ENCODE results near the gene BAG5.

BAG5 gene

GRCh38 chr14:103563844-103564505 lies 1.5 kb upstream of the BAG5 start:
- no peak for DNase-seq

GRCh38 chr14:103563226-103563620 lies 766 bp upstream of the BAG5 start:
- DNase-seq, result no peak

- no peak for DNase-seq
These were observed 353 bp downstream of the BAG5 start for GRCh38 chr14:103562179-103562428.

GRCh38 chr14:103561381-103562178 lies 877 bp downstream of the BAG5 start:
- DNase-seq, result peak; percentile 66

GRCh38 chr14:103560691-103561090 lies 1.8 kb downstream of the BAG5 start:
- no peak for DNase-seq

GRCh38 chr14:103559766-103560165 lies 2.7 kb downstream of the BAG5 start:
- no peak for DNase-seq

- no peak for DNase-seq
These were observed 4.2 kb downstream of the BAG5 start for GRCh38 chr14:103558071-103558882.

GRCh38 chr14:103556946-103557758 lies 5.3 kb downstream of the BAG5 start:
- no peak for DNase-seq

- DNase-seq, result no peak
These were observed 6.7 kb downstream of the BAG5 start for GRCh38 chr14:103555559-103556337.

- DNase-seq, result no peak
These were observed 9.6 kb downstream of the BAG5 start for GRCh38 chr14:103552846-103553210.

- DNase-seq, result no peak
These were observed 10.2 kb downstream of the BAG5 start for GRCh38 chr14:103552011-103552845.

- DNase-seq, result no peak
These were observed 11.1 kb downstream of the BAG5 start for GRCh38 chr14:103551338-103551762.

- DNase-seq, result no peak
These were observed 11.8 kb downstream of the BAG5 start for GRCh38 chr14:103550451-103551337.

- no peak for DNase-seq
These were observed 12.8 kb downstream of the BAG5 start for GRCh38 chr14:103549361-103550311.

- DNase-seq, result no peak
These were observed 13.8 kb downstream of the BAG5 start for GRCh38 chr14:103548463-103549351.

GRCh38 chr14:103547941-103548462 lies 14.5 kb downstream of the BAG5 start:
- DNase-seq, result no peak

GRCh38 chr14:103547455-103547940 lies 15.0 kb downstream of the BAG5 start:
- no peak for DNase-seq

Data from stimulated activated CD4-positive, alpha-beta T cell treated with anti-CD3 and anti-CD28 coated beads, Interleukin-15, amount 100 ng/mL, for 24 hours (primary cell).